GM18511 (cell line): Measurements from ENCODE around the gene ABR.
"Not testable (repeated sequence)": the region's sequence is repeated elsewhere in the genome, so short reads cannot be mapped to it uniquely, and the experiment has no call there.

Source experiments
- ATAC-seq: cut with Tn5 transposase; IDR thresholded peaks from one replicate; pipeline ENCODE4 v1.9.1; 2021; ENCODE audit warnings: mild to moderate bottlenecking, moderate library complexity; ENCODE audit not compliant: unreplicated experiment

ABR gene

GRCh38 chr17:1050996-1051925, 128.5 kb downstream of the ABR start:
- no peak for ATAC-seq

GRCh38 chr17:1050246-1050995, 129.4 kb downstream of the ABR start:
- ATAC-seq, result no peak

GRCh38 chr17:1049446-1050225, 130.1 kb downstream of the ABR start:
- no peak for ATAC-seq

GRCh38 chr17:1048516-1049115, 131.2 kb downstream of the ABR start:
- not testable (repeated sequence) for ATAC-seq

GRCh38 chr17:1047879-1048470, 131.8 kb downstream of the ABR start:
- no peak for ATAC-seq

GRCh38 chr17:1047177-1047878, 132.5 kb downstream of the ABR start:
- ATAC-seq, result no peak

GRCh38 chr17:1045456-1045855, 134.3 kb downstream of the ABR start:
- no peak for ATAC-seq

GRCh38 chr17:1044387-1045009, 135.3 kb downstream of the ABR start:
- ATAC-seq, result not testable (repeated sequence)

- ATAC-seq, result no peak
Observed at GRCh38 chr17:1043601-1044251, 136.1 kb downstream of the ABR start.

GRCh38 chr17:1042486-1042885, 137.3 kb downstream of the ABR start:
- ATAC-seq, result no peak

- ATAC-seq, result no peak
Observed at GRCh38 chr17:1041746-1042145, 138.0 kb downstream of the ABR start.

GRCh38 chr17:1040216-1040600, 139.6 kb downstream of the ABR start:
- ATAC-seq, result no peak

- no peak for ATAC-seq
Observed at GRCh38 chr17:1039511-1040215, 140.1 kb downstream of the ABR start.

GRCh38 chr17:1039123-1039507, 140.7 kb downstream of the ABR start:
- ATAC-seq, result no peak

GRCh38 chr17:1038459-1039122, 141.2 kb downstream of the ABR start:
- ATAC-seq, result no peak

- ATAC-seq, result no peak
Observed at GRCh38 chr17:1037238-1037879, 142.4 kb downstream of the ABR start.

- no peak for ATAC-seq
Observed at GRCh38 chr17:1036845-1037237, 142.9 kb downstream of the ABR start.
